Neuron (in vitro differentiated cells): ENCODE results near the gene COX5A.
A peak's percentile ranks its signal among the peaks of the same experiment; 100 is the strongest.
"Not testable (repeated sequence)": the region's sequence is repeated elsewhere in the genome, so short reads cannot be mapped to it uniquely, and the experiment has no call there.

Source experiments
- H2AFZ ChIP-seq: one replicate; pipeline ENCODE4 v1.6.1; 2013; ENCODE audit warnings: low read depth, mild to moderate bottlenecking, inconsistent platforms, low read length, moderate library complexity
- H3K27me3 ChIP-seq: one replicate; pipeline ENCODE4 v1.6.1; 2013; ENCODE audit warnings: low read length; ENCODE audit not compliant: insufficient read depth
- H3K36me3 ChIP-seq: one replicate; pipeline ENCODE4 v1.6.1; 2013; ENCODE audit warnings: low read length; ENCODE audit not compliant: insufficient read depth
- H3K4me1 ChIP-seq: one replicate; pipeline ENCODE4 v1.6.1; 2013; ENCODE audit warnings: low read length; ENCODE audit not compliant: insufficient read depth
- H3K4me3 ChIP-seq: 2 replicates; pipeline ENCODE4 v1.5.1; 2013; ENCODE audit warnings: mild to moderate bottlenecking, low read length, moderate library complexity
- H3K9me3 ChIP-seq: one replicate; pipeline ENCODE4 v1.6.1; 2013; ENCODE audit warnings: low read length

Gene COX5A

GRCh38 chr15:74889883-74890664 is 47.8 kb downstream of the COX5A start, which contains the start of gene MPI:
Gene MPI, plus strand, starts transcription at chr15:74890042. Its CDS starts 32 bp downstream, at chr15:74890074.
- Histone ChIP-seq H3K36me3 (peaks cover 21% of the 10 kb centered on the region), H3K4me3 (peak within 1 kb of the TSS; percentile 60), H3K9me3 (no peaks in the 10 kb centered on the region), H3K27me3 (no peaks in the 10 kb centered on the region), H3K4me1 (peaks cover 10% of the 10 kb centered on the region), H2AFZ (peak within 1 kb of the TSS; percentile 59)

- Histone ChIP-seq H3K9me3 (no peaks in the 10 kb centered on the region), H3K4me1 (peaks cover 10% of the 10 kb centered on the region), H3K36me3 (peaks cover 21% of the 10 kb centered on the region), H3K27me3 (no peaks in the 10 kb centered on the region), H2AFZ (peak overlapping the region; percentile 59), H3K4me3 (peak overlapping the region; percentile 60)
Observed at GRCh38 chr15:74889390-74889882, 48.4 kb downstream of the COX5A start.

DNA sequence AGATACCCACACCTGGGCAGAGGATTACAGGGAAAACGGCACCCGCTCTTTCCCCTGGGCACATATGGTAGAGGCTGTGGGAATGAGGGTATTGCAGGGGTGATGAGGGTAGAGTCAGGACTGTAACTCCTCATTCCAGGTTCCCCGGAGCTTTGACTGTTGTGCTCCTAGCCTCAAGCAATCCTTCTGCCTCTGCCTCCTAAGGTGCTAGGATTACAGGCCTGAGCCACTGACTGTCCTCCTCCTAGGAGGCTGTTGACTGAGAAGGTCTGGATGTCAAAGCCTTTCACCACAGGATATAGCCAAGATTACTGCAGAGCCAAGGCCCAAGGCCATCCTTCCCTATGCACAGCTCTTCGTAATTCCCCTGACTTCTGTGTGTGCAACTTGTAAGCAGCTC is 49.2 kb downstream of the COX5A start:
- H2AFZ ChIP-seq, result no peak overlapping the region
- peak overlapping the region; percentile 60 for H3K4me3 ChIP-seq
- H3K27me3 ChIP-seq, result no peaks in the 10 kb centered on the region
- peaks cover 10% of the 10 kb centered on the region for H3K4me1 ChIP-seq
- H3K9me3 ChIP-seq, result no peaks in the 10 kb centered on the region
- H3K36me3 ChIP-seq, result peaks cover 21% of the 10 kb centered on the region

DNA sequence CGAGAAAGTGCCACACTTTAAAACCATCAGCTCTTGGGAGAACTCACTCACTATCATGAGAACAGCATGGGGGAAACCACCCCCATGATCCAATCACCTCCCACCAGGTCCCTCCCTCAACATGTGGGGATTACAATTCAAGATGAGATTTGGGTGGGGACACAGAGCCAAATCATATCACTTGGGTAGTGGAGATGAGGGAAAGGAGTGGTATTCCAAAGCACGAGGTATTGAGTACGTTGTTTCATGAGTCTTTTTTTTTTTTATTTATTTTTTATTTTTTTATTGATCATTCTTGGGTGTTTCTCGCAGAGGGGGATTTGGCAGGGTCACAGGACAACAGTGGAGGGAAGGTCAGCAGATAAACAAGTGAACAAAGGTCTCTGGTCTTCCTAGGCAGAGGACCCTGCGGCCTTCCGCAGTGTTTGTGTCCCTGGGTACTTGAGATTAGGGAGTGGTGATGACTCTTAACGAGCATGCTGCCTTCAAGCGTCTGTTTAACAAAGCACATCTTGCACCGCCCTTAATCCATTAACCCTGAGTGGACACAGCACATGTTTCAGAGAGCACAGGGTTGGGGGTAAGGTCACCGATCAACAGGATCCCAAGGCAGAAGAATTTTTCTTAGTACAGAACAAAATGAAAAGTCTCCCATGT is 50.2 kb downstream of the COX5A start:
- H3K36me3 ChIP-seq, result peaks cover 15% of the 10 kb centered on the region

GRCh38 chr15:74885461-74885860 is 52.4 kb downstream of the COX5A start:
- Histone ChIP-seq H3K27me3 (no peaks in the 10 kb centered on the region), H3K9me3 (peaks cover 5% of the 10 kb centered on the region), H3K4me3 (no peak overlapping the region), H2AFZ (no peak overlapping the region), H3K36me3 (no peaks in the 10 kb centered on the region), H3K4me1 (peaks cover 7% of the 10 kb centered on the region)

More for the DNA sequence above, 50.2 kb downstream of the COX5A start:
- H3K9me3 ChIP-seq, H2AFZ ChIP-seq, H3K4me3 ChIP-seq, H3K27me3 ChIP-seq: not testable (repeated sequence)
- peaks cover 10% of the 10 kb centered on the region for H3K4me1 ChIP-seq

GRCh38 chr15:74884428-74885223 is 53.2 kb downstream of the COX5A start:
- Histone ChIP-seq H3K36me3 (no peaks in the 10 kb centered on the region), H3K4me1 (peaks cover 6% of the 10 kb centered on the region), H3K27me3 (no peaks in the 10 kb centered on the region), H3K9me3 (peaks cover 5% of the 10 kb centered on the region), H2AFZ (no peak overlapping the region), H3K4me3 (no peak overlapping the region)

- H3K4me3 ChIP-seq, result no peak overlapping the region
- no peak overlapping the region for H2AFZ ChIP-seq
Observed at GRCh38 chr15:74882528-74882927, 55.3 kb downstream of the COX5A start.

GRCh38 chr15:74878273-74878672 is 59.6 kb downstream of the COX5A start:
- Histone ChIP-seq H3K27me3 (no peaks in the 10 kb centered on the region), H2AFZ (no peak overlapping the region), H3K36me3 (no peaks in the 10 kb centered on the region), H3K9me3 (peaks cover 8% of the 10 kb centered on the region), H3K4me3 (no peak overlapping the region), H3K4me1 (peaks cover 4% of the 10 kb centered on the region)

More at GRCh38 chr15:74882528-74882927, 55.3 kb downstream of the COX5A start:
- Histone ChIP-seq H3K27me3 (no peaks in the 10 kb centered on the region), H3K9me3 (peaks cover 8% of the 10 kb centered on the region), H3K36me3 (no peaks in the 10 kb centered on the region), H3K4me1 (no peaks in the 10 kb centered on the region)

GRCh38 chr15:74873756-74874424 is 64.0 kb downstream of the COX5A start:
- Histone ChIP-seq H3K27me3 (no peaks in the 10 kb centered on the region), H3K9me3 (peaks cover 3% of the 10 kb centered on the region), H3K4me3 (peak overlapping the region; percentile 89), H3K4me1 (peaks cover 8% of the 10 kb centered on the region), H2AFZ (peak overlapping the region; percentile 50), H3K36me3 (peaks cover 6% of the 10 kb centered on the region)

GRCh38 chr15:74873036-74873755 is 64.7 kb downstream of the COX5A start, which contains the start of gene SCAMP2:
Gene SCAMP2, minus strand, starts transcription at chr15:74873365. Its CDS starts 110 bp downstream, at chr15:74873255.
- Histone ChIP-seq H2AFZ (peak within 1 kb of the TSS; percentile 50), H3K4me3 (peak within 1 kb of the TSS; percentile 89)

DNA sequence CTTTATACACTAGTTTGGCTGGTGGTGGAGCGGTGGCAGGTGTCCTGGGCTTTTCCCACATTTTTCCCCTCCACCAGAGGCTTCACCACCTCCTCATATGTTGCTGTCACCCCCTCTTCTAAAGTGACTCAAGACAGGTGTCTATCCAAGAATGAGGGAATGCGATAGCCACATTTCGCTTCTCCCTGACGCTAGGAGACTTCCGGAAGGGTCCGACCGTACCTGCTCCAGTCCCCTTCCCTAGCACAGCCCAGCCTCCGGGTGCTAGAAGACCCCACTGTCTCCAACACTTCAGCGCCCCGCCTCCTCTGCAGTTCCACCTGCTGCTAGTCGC is 65.2 kb downstream of the COX5A start:
- peaks cover 15% of the 10 kb centered on the region for H3K36me3 ChIP-seq
- peaks cover 8% of the 10 kb centered on the region for H3K4me1 ChIP-seq
- H3K4me3 ChIP-seq, result peak overlapping the region; percentile 89
- H3K27me3 ChIP-seq, result no peaks in the 10 kb centered on the region
- H2AFZ ChIP-seq, result no peak overlapping the region
- H3K9me3 ChIP-seq, result peaks cover 3% of the 10 kb centered on the region

More at GRCh38 chr15:74873036-74873755, 64.7 kb downstream of the COX5A start, which contains the start of gene SCAMP2:
- Histone ChIP-seq H3K9me3 (peaks cover 4% of the 10 kb centered on the region), H3K4me1 (peaks cover 8% of the 10 kb centered on the region), H3K36me3 (peaks cover 11% of the 10 kb centered on the region), H3K27me3 (no peaks in the 10 kb centered on the region)
